Peyer's patch (tissue), 4 donors: ENCODE results near the gene LRRN4CL.

Experiments used
- CTCF ChIP-seq, 6 experiments: fragments of 450-650 bp in 4 of 6; fragments of 200-600 bp in 2 of 6; sonication (generic) in 1 of 6; IDR thresholded peaks; one replicate each; pipeline ENCODE4 v1.5.1; 2017 to 2019; ENCODE audit warnings: antibody characterized with exemption in 6 of 6, mild to moderate bottlenecking in 3 of 6, moderate library complexity in 1 of 6
- POLR2A ChIP-seq, 2 donors: fragments of 450-650 bp; IDR thresholded peaks; one replicate each; pipeline ENCODE4 v1.5.1; 2017; ENCODE audit warnings: antibody characterized with exemption in 2 of 2, mild to moderate bottlenecking in 2 of 2, moderate library complexity in 2 of 2

DNA sequence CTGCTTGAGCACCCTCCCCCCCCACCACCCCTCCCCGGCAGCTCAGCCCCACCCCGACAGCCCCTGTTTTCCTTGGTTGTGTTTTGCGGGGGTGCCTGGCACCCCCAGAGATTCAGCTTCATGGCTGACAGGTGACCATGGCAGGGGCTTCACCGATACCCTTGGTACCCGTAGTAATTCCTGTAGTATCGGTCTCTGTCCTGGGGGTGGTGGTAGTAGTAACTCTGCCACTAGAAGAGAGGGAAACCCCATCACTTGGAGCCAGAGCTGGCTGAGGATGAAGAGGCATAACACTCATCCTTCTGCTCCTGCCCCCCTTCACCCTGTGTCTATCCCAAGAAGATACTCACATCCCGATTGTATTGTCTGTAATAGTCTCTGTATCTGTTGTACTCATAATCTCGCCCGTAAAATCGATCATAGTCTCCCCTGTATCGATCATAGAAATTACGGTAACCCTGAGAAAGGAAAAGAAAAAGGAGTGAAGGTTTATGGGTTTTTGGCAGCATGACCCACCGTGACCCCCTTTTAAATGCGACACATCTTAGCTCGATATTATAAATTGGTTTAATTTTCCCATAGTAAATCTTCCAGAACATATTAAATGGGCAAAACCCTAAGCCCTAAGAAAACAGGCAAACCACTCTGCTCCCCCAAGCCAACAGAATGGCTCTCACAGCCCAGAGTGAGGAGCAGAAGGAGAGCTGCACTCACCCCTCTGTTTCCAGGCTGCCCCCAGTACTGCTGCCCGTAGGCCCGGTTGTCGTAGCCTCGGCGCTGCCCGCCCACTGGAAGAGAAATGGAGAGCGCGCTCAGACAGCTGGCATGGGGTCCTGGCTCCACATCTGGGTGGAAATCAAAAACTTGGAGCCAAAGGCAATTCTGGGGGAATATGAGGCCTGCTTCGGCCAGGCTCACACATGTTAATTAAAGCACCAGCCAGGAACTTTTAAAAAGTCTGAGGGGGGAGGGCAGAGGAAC is 26.1 kb upstream of the LRRN4CL start:
- TF ChIP-seq CTCF (IDR thresholded peaks at IDR 0.05) (no peak), POLR2A (IDR thresholded peaks at IDR 0.05) (no peak)
